ENCODE measurements around the gene ATF7.

GRCh38 chr12:53638057-53638456 lies 11.9 kb upstream of the ATF7 start:
- no peak for TF ChIP-seq CTCF (IDR thresholded peaks at IDR 0.05)
- TF ChIP-seq EZH2 (IDR thresholded peaks at IDR 0.05), result no peak
- TF ChIP-seq EZH2phosphoT487 (IDR thresholded peaks at IDR 0.05), result no peak

Measured in neural progenitor cell (in vitro differentiated cells).